CD4-positive, alpha-beta T cell (primary cell): Measurements from ENCODE around the gene GNPTAB. TPM values are rescaled to one million over a fixed set of nuclear protein-coding genes. Genes with fewer than 3 reads are reported as not detected.
"Not testable (repeated sequence)": the region's sequence is repeated elsewhere in the genome, so short reads cannot be mapped to it uniquely, and the experiment has no call there.

Source experiments
- ATAC-seq: fragments of 200-7000 bp; cut with Tn5 transposase; one replicate; pipeline ENCODE4 v1.10.0; 2022; ENCODE audit warnings: mild to moderate bottlenecking; ENCODE audit not compliant: poor library complexity
- CTCF ChIA-PET: fragments of 350-600 bp; sonication (Branson Sonifier 250); formaldehyde crosslinking; loops from one replicate; lab custom pipeline; 2021; ENCODE audit warnings: antibody characterized with exemption, inconsistent platforms; lab: Charles Lee
- POLR2A ChIA-PET: fragments of 350-600 bp; sonication (Branson Sonifier 250); formaldehyde crosslinking; loops from one replicate; lab custom pipeline; 2021; ENCODE audit warnings: antibody characterized with exemption, inconsistent platforms; lab: Charles Lee
- DNase-seq, 14 experiments: peaks; one replicate each; pipeline ENCODE4 v3.0.0-alpha.2; 2013 to 2020; ENCODE audit warnings: mixed read lengths in 2 of 14
- H3K27ac ChIP-seq, 2 donors: one replicate each; pipeline versions ENCODE4 v1.5.1 to v1.7.0; 2013; ENCODE audit warnings: low read length in 2 of 2, low read depth in 1 of 2, mild to moderate bottlenecking in 1 of 2
- H3K27me3 ChIP-seq, 2 experiments: 1 replicate in 1 of 2; 2 replicates in 1 of 2; pipeline versions ENCODE4 v1.6.1 to v1.7.0; 2013; ENCODE audit warnings: low read length in 2 of 2, control low read depth in 1 of 2, mild to moderate bottlenecking in 1 of 2, moderate library complexity in 1 of 2; ENCODE audit not compliant: insufficient read depth in 2 of 2, control insufficient read depth in 1 of 2
- H3K36me3 ChIP-seq: one replicate; pipeline ENCODE4 v1.6.1; 2013; ENCODE audit warnings: low read length, control low read depth; ENCODE audit not compliant: insufficient read depth
- H3K4me1 ChIP-seq: one replicate; pipeline ENCODE4 v1.6.1; 2013; ENCODE audit warnings: low read length, control low read depth; ENCODE audit not compliant: insufficient read depth
- H3K4me3 ChIP-seq: one replicate; pipeline ENCODE4 v1.5.1; 2013; ENCODE audit warnings: mild to moderate bottlenecking, low read length, moderate library complexity
- H3K9me3 ChIP-seq, 2 experiments: 1 replicate in 1 of 2; 2 replicates in 1 of 2; pipeline versions ENCODE4 v1.6.1 to v1.7.0; 2013; ENCODE audit warnings: low read length in 2 of 2, mild to moderate bottlenecking in 2 of 2, control low read depth in 1 of 2, moderate library complexity in 1 of 2; ENCODE audit not compliant: control insufficient read depth in 1 of 2, insufficient read depth in 1 of 2
- H3K27ac Mint-ChIP-seq: one replicate; pipeline ENCODE4 v1.8.0; 2020; ENCODE audit warnings: mixed read lengths
- H3K27me3 Mint-ChIP-seq: one replicate; pipeline ENCODE4 v1.8.0; 2021; ENCODE audit warnings: mixed read lengths
- H3K36me3 Mint-ChIP-seq: one replicate; pipeline ENCODE4 v1.8.0; 2021; ENCODE audit warnings: low read depth, mixed read lengths
- H3K4me1 Mint-ChIP-seq: one replicate; pipeline ENCODE4 v1.8.0; 2021; ENCODE audit warnings: low read depth, mixed read lengths
- H3K4me3 Mint-ChIP-seq: one replicate; pipeline ENCODE4 v1.8.0; 2020; ENCODE audit warnings: mild to moderate bottlenecking, mixed read lengths
- H3K9me3 Mint-ChIP-seq: one replicate; pipeline ENCODE4 v1.8.0; 2020; ENCODE audit warnings: mixed read lengths
- CTCF ChIP-seq: fragments of 200-600 bp; IDR thresholded peaks from one replicate; pipeline ENCODE4 v1.8.0; 2022; ENCODE audit warnings: antibody characterized with exemption, mild to moderate bottlenecking
- intact Hi-C, 2 experiments: fragments of 100-400 bp; cut with DNase I in 1 of 2; cut with micrococcal nuclease in 1 of 2; formaldehyde crosslinking; loops; one replicate each; pipeline versions ENCODE4 v1.15.1 to v1.9.0; 2023 to 2025; cut with DNase I, micrococcal nuclease
- total RNA-seq, 174 experiments: library from RNA in 2 of 174; stranded (reverse) in 2 of 174; gene quantifications; one replicate each; pipeline ENCODE4 v1.2.3 and lab custom pipeline; 2021 to 2026

GNPTAB gene
- total RNA-seq, 2 experiments from 2014 or later, result 38.2 to 43.8 TPM

- Histone ChIP-seq H3K36me3 (no peaks in the 10 kb centered on the region), H3K27me3 (no peaks in the 10 kb centered on the region), H3K4me1 (peaks cover 2% of the 10 kb centered on the region), H3K27ac (no peak overlapping the region), H3K9me3 (no peaks in the 10 kb centered on the region), H3K4me3 (no peak overlapping the region)
- ChIA-PET CTCF (interaction anchor here (0.8 kb wide), 1 partner anchor 11 kb away, joined by 3 read pairs; no protein-coding TSS in a partner anchor), POLR2A (interaction anchor here (1.2 kb wide), 1 partner anchor 11 kb away, joined by 4 read pairs; no protein-coding TSS in a partner anchor)
- H3K4me3 Mint-ChIP-seq, result no peak overlapping the region
- no peak for TF ChIP-seq CTCF
- H3K36me3 Mint-ChIP-seq, result peaks cover 9% of the 10 kb centered on the region
- H3K27me3 Mint-ChIP-seq, result no peaks in the 10 kb centered on the region
- ATAC-seq (no peak), DNase-seq (no peak)
- peaks cover 30% of the 10 kb centered on the region for H3K4me1 Mint-ChIP-seq
- intact Hi-C loops, result no loop called here
- H3K27ac Mint-ChIP-seq, result no peak overlapping the region
- H3K9me3 Mint-ChIP-seq, result no peaks in the 10 kb centered on the region
Measured at GRCh38 chr12:101813117-101813516, 17.6 kb downstream of the GNPTAB start.

- H3K4me3 Mint-ChIP-seq, H3K9me3 ChIP-seq, intact Hi-C loops, H3K4me1 ChIP-seq, DNase-seq, H3K27me3 ChIP-seq, H3K27ac ChIP-seq, ATAC-seq, H3K36me3 ChIP-seq, H3K27ac Mint-ChIP-seq, H3K4me3 ChIP-seq, H3K36me3 Mint-ChIP-seq, H3K9me3 Mint-ChIP-seq, H3K27me3 Mint-ChIP-seq, CTCF ChIA-PET: not testable (repeated sequence)
- peaks cover 29% of the 10 kb centered on the region for H3K4me1 Mint-ChIP-seq
- POLR2A ChIA-PET, result interaction anchor here (1.2 kb wide), 1 partner anchor 11 kb away, joined by 4 read pairs; no protein-coding TSS in a partner anchor
Measured at GRCh38 chr12:101812716-101813115, 18.0 kb downstream of the GNPTAB start.

- POLR2A ChIA-PET, H3K4me3 Mint-ChIP-seq, CTCF ChIA-PET, H3K9me3 Mint-ChIP-seq, intact Hi-C loops, H3K27me3 Mint-ChIP-seq, H3K4me1 ChIP-seq, H3K27me3 ChIP-seq, H3K36me3 Mint-ChIP-seq, DNase-seq, H3K36me3 ChIP-seq, H3K9me3 ChIP-seq, H3K27ac Mint-ChIP-seq, ATAC-seq, H3K4me3 ChIP-seq, H3K27ac ChIP-seq: not testable (repeated sequence)
- peaks cover 35% of the 10 kb centered on the region for H3K4me1 Mint-ChIP-seq
Measured at GRCh38 chr12:101811342-101811741, 19.4 kb downstream of the GNPTAB start.

GRCh38 chr12:101809208-101809607 is 21.6 kb downstream of the GNPTAB start:
- H3K36me3 ChIP-seq, result no peaks in the 10 kb centered on the region
- H3K27ac ChIP-seq, result no peak overlapping the region
- ATAC-seq, result no peak
- DNase-seq, result no peak
- Mint-ChIP-seq H3K27me3 (no peaks in the 10 kb centered on the region), H3K36me3 (peaks cover 9% of the 10 kb centered on the region), H3K9me3 (no peaks in the 10 kb centered on the region), H3K27ac (no peak overlapping the region), H3K4me3 (no peak overlapping the region), H3K4me1 (peaks cover 35% of the 10 kb centered on the region)
- no peak overlapping the region for H3K4me3 ChIP-seq
- TF ChIP-seq CTCF, result no peak
- CTCF ChIA-PET, result no interaction called here
- POLR2A ChIA-PET, result no interaction called here
- H3K4me1 ChIP-seq, result peaks cover 2% of the 10 kb centered on the region
- intact Hi-C loops, result no loop called here
- no peaks in the 10 kb centered on the region for H3K9me3 ChIP-seq
- no peaks in the 10 kb centered on the region for H3K27me3 ChIP-seq
